Stimulated activated CD8-positive, alpha-beta memory T cell treated with anti-CD3 and anti-CD28 coated beads, Interleukin-12 subunit alpha, Interleukin-12 subunit beta, amount 100 ng/mL, for 4 hours (primary cell): ENCODE data around the gene TOMM22.
A peak's percentile ranks its signal among the peaks of the same experiment; 100 is the strongest.

ENCODE experiments used
- DNase-seq: peaks from one replicate; pipeline ENCODE4 v3.0.0-alpha.2; 2020; ENCODE audit warnings: low read depth

The TOMM22 gene

GRCh38 chr22:38696606-38697424 lies 15.1 kb downstream of the TOMM22 start:
- no peak for DNase-seq

GRCh38 chr22:38697425-38698089 lies 15.8 kb downstream of the TOMM22 start:
- DNase-seq = no peak

GRCh38 chr22:38698407-38699094 lies 16.8 kb downstream of the TOMM22 start:
- no peak for DNase-seq

GRCh38 chr22:38699143-38699542 lies 17.4 kb downstream of the TOMM22 start:
- no peak for DNase-seq

- no peak for DNase-seq
These were observed 18.0 kb downstream of the TOMM22 start for GRCh38 chr22:38699784-38700183.

- no peak for DNase-seq
These were observed 18.6 kb downstream of the TOMM22 start for GRCh38 chr22:38700270-38700788.

- peak; percentile 98 for DNase-seq
These were observed 19.3 kb downstream of the TOMM22 start, which contains the start of gene JOSD1 for GRCh38 chr22:38700789-38701628. TSS of gene JOSD1 (minus strand) at chr22:38700943. CDS start at chr22:38699987, 956 bp downstream.

GRCh38 chr22:38704654-38705234 lies 23.0 kb downstream of the TOMM22 start:
- DNase-seq = no peak

- peak; percentile 90 for DNase-seq
These were observed 23.7 kb downstream of the TOMM22 start, which contains the start of gene GTPBP1 for GRCh38 chr22:38705235-38706100. TSS of gene GTPBP1 (plus strand) at chr22:38705944. CDS start at chr22:38705956, 12 bp downstream.

- peak; percentile 29 for DNase-seq
These were observed 24.5 kb downstream of the TOMM22 start for GRCh38 chr22:38706101-38706900.

GRCh38 chr22:38706901-38707195 lies 25.1 kb downstream of the TOMM22 start:
- no peak for DNase-seq

GRCh38 chr22:38707346-38707745 lies 25.6 kb downstream of the TOMM22 start:
- DNase-seq = no peak

- DNase-seq = no peak
These were observed 26.2 kb downstream of the TOMM22 start for GRCh38 chr22:38707984-38708383.

- DNase-seq = no peak
These were observed 27.5 kb downstream of the TOMM22 start for GRCh38 chr22:38709306-38709705.

- DNase-seq = no peak
These were observed 28.6 kb downstream of the TOMM22 start for GRCh38 chr22:38710351-38710750.

GRCh38 chr22:38710866-38711265 lies 29.1 kb downstream of the TOMM22 start:
- no peak for DNase-seq

GRCh38 chr22:38712486-38713207 lies 30.9 kb downstream of the TOMM22 start:
- DNase-seq = no peak

- DNase-seq = no peak
These were observed 32.2 kb downstream of the TOMM22 start for GRCh38 chr22:38713921-38714320.
